ENCODE results near the gene ACBD4. TPM values are rescaled to one million over a fixed set of nuclear protein-coding genes. Genes with fewer than 3 reads are reported as not detected.
A peak's percentile ranks its signal among the peaks of the same experiment; 100 is the strongest.

ACBD4 gene
- total RNA-seq, 1 donor from 2014 or later = 11.3 TPM

GRCh38 chr17:45108051-45108450 is 27.4 kb upstream of the ACBD4 start:
- TF ChIP-seq CTCF (conservative IDR thresholded peaks at IDR 0.05; ENCODE audit: low read depth, low read length) = no peak
- no peak overlapping the region for H3K4me3 ChIP-seq (ENCODE audit: low read depth, low read length)

GRCh38 chr17:45108595-45109521 is 26.6 kb upstream of the ACBD4 start:
- no peak for DNase-seq (ENCODE audit: low read depth)

More at GRCh38 chr17:45108051-45108450, 27.4 kb upstream of the ACBD4 start:
- no peak for DNase-seq (ENCODE audit: low read depth)

GRCh38 chr17:45110676-45111611 is 24.5 kb upstream of the ACBD4 start:
- peak; percentile 1 for TF ChIP-seq CTCF (conservative IDR thresholded peaks at IDR 0.05; ENCODE audit: low read depth, low read length)
- no peak for DNase-seq (ENCODE audit: low read depth)
- H3K4me3 ChIP-seq (ENCODE audit: low read depth, low read length) = no peak overlapping the region

More at GRCh38 chr17:45108595-45109521, 26.6 kb upstream of the ACBD4 start:
- no peak overlapping the region for H3K4me3 ChIP-seq (ENCODE audit: low read depth, low read length)
- TF ChIP-seq CTCF (conservative IDR thresholded peaks at IDR 0.05; ENCODE audit: low read depth, low read length) = peak; percentile 40

- H3K4me3 ChIP-seq (ENCODE audit: low read depth, low read length) = no peak overlapping the region
- no peak for TF ChIP-seq CTCF (conservative IDR thresholded peaks at IDR 0.05; ENCODE audit: low read depth, low read length)
- DNase-seq (ENCODE audit: low read depth) = no peak
Observed at GRCh38 chr17:45111850-45112249, 23.6 kb upstream of the ACBD4 start.

GRCh38 chr17:45112559-45113423 is 22.7 kb upstream of the ACBD4 start:
- no peak overlapping the region for H3K4me3 ChIP-seq (ENCODE audit: low read depth, low read length)
- no peak for TF ChIP-seq CTCF (conservative IDR thresholded peaks at IDR 0.05; ENCODE audit: low read depth, low read length)
- no peak for DNase-seq (ENCODE audit: low read depth)

GRCh38 chr17:45113424-45113754 is 22.1 kb upstream of the ACBD4 start:
- no peak for DNase-seq (ENCODE audit: low read depth)
- TF ChIP-seq CTCF (conservative IDR thresholded peaks at IDR 0.05; ENCODE audit: low read depth, low read length) = no peak

More at GRCh38 chr17:45113424-45113754, 22.1 kb upstream of the ACBD4 start:
- H3K4me3 ChIP-seq (ENCODE audit: low read depth, low read length) = no peak overlapping the region

All from epithelial cell of proximal tubule (primary cell).